SU-DHL-6 (cell line): ENCODE measurements around the gene IGFBPL1.

Source experiments
- H2AFZ ChIP-seq: fragments of 200-600 bp; sonication (generic); 2 replicates; pipeline ENCODE4 v1.6.1; 2014; ENCODE audit warnings: low read depth, mild to moderate bottlenecking, moderate library complexity, mixed read lengths, antibody characterized with exemption, low read length; ENCODE audit not compliant: severe bottlenecking
- H3F3A ChIP-seq: fragments of 200-600 bp; shearing (Covaris generic); 2 replicates; pipeline ENCODE4 v1.6.0; 2016; ENCODE audit warnings: antibody characterized with exemption, mild to moderate bottlenecking; ENCODE audit not compliant: insufficient read depth
- H3K27ac ChIP-seq: fragments of 200-600 bp; sonication (generic); 2 replicates; pipeline ENCODE4 v1.5.1; 2016; ENCODE audit warnings: low read depth, mild to moderate bottlenecking, low read length, moderate library complexity, mixed read lengths
- H3K27me3 ChIP-seq: fragments of 200-600 bp; sonication (generic), shearing (Covaris generic); 2 replicates; pipeline ENCODE4 v1.6.0; 2014; ENCODE audit warnings: mild to moderate bottlenecking, low read length
- H3K36me3 ChIP-seq: fragments of 200-600 bp; sonication (generic); 2 replicates; pipeline ENCODE4 v1.6.1; 2014; ENCODE audit warnings: mild to moderate bottlenecking, low read length, mixed read lengths
- H3K4me2 ChIP-seq: fragments of 300-600, 200-600 bp; shearing (Covaris generic), sonication (generic); 2 replicates; pipeline ENCODE4 v1.6.0; 2014; ENCODE audit warnings: low read length, low read depth, mild to moderate bottlenecking; ENCODE audit not compliant: poor library complexity, severe bottlenecking
- H3K4me3 ChIP-seq: fragments of 200-600 bp; sonication (generic); 2 replicates; pipeline ENCODE4 v1.5.1; 2014; ENCODE audit warnings: antibody characterized with exemption, low read length, mild to moderate bottlenecking, mixed read lengths; ENCODE audit not compliant: insufficient read depth, poor library complexity, severe bottlenecking
- H3K79me2 ChIP-seq: fragments of 200-600 bp; sonication (generic); 2 replicates; pipeline ENCODE4 v1.6.1; 2014; ENCODE audit warnings: mild to moderate bottlenecking, low read length, moderate library complexity; ENCODE audit not compliant: insufficient read depth
- H3K9ac ChIP-seq: fragments of 200-600 bp; sonication (generic); 2 replicates; pipeline ENCODE4 v1.7.0; 2014; ENCODE audit warnings: mild to moderate bottlenecking, low read length
- H3K9me2 ChIP-seq: fragments of 200-600 bp; sonication (generic); replicated peaks from 2 replicates; pipeline ENCODE4 v1.6.1; 2014; ENCODE audit warnings: low read length; ENCODE audit not compliant: insufficient read depth
- H3K9me3 ChIP-seq: fragments of 200-600 bp; sonication (generic); 2 replicates; pipeline ENCODE4 v1.6.1; 2014; ENCODE audit warnings: low read length, mixed read lengths; ENCODE audit not compliant: insufficient read depth
- H4K20me1 ChIP-seq: fragments of 200-600 bp; sonication (generic); 2 replicates; pipeline ENCODE4 v1.6.1; 2014; ENCODE audit warnings: low read depth, mild to moderate bottlenecking, antibody characterized with exemption, low read length, moderate library complexity, mixed read lengths
- EZH2phosphoT487 ChIP-seq: fragments of 200-600 bp; sonication (generic), shearing (Covaris generic); conservative IDR thresholded peaks from 2 replicates; pipeline ENCODE4 v1.6.1; 2018; ENCODE audit warnings: mild to moderate bottlenecking, antibody characterized with exemption, low read length, moderate library complexity, mixed read lengths
- TF ChIP-seq, protein P1 (sequence below): fragments of 200-600 bp; sonication (generic); IDR thresholded peaks from one replicate; pipeline ENCODE4 v1.5.1; 2017; ENCODE audit warnings: antibody characterized with exemption, mild to moderate bottlenecking, low read length, moderate library complexity; ENCODE audit not compliant: insufficient read depth, poor library complexity, severe bottlenecking

IGFBPL1 gene

DNA sequence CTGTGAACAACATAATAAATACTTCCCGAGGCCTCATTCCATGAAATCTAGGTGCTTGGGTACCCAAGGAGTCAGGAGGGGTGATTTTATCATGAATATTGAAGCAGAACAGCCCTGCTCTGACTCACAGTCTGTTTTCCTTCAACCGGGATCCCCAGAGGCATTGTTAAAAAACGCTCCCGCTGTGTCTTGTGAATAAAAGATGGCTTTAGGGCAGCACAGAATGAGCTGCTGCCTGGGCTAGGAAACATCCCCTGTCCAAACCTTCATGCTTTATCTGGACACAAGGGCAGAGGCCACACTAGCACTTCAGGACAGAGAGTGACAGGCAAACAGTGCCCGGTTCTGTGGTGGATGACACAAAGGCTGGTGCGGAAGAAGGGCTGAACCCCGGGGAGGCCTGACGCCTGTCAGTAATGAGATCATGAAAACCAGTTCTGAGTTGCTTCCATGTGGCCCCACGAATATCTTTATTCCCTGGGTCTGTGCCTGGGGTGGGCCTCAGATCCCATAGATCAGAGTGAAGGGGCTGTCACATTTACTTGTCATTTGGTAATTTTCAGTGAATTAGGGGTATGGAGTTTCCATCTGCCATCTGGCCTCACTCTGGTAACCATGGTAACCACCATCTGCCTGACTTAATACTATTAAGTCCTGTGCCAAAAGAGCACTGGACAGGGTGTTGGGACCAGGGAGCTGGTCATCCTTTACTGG, 2.6 kb downstream of the IGFBPL1 start:
- H3K27ac ChIP-seq, result no peak overlapping the region
- H3K4me2 ChIP-seq, result no peak overlapping the region

DNA sequence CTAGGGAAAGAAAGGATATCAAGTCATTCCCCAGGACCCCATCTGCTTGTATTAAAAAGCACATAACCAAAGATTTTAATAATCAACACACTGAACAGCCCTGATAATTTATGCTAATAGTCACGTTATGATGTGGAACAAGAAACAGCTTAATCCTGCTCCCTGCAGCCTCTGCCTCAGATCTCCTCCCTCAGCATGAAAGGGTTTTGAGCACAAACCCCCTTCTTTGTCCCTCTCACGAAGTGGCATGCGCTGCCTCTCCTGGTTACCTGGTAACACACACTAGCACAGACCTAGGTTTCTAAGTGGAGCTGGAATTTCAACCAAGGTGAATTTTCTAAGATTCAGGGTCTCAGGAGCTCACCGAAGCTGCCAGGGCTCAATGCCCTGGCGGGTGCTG, 5.1 kb downstream of the IGFBPL1 start:
- Histone ChIP-seq H4K20me1 (no peaks in the 10 kb centered on the region), H3K27ac (no peak overlapping the region), H3K27me3 (no peaks in the 10 kb centered on the region), H3F3A (no peaks in the 10 kb centered on the region), H3K9me3 (no peaks in the 10 kb centered on the region), H3K9ac (no peak overlapping the region), H3K4me2 (no peak overlapping the region), H3K4me3 (no peak overlapping the region), H2AFZ (no peak overlapping the region), H3K9me2 (no peaks in the 10 kb centered on the region), H3K36me3 (no peaks in the 10 kb centered on the region), H3K79me2 (no peaks in the 10 kb centered on the region)
- TF ChIP-seq EZH2phosphoT487, result no peak
- TF ChIP-seq, protein P1, sequence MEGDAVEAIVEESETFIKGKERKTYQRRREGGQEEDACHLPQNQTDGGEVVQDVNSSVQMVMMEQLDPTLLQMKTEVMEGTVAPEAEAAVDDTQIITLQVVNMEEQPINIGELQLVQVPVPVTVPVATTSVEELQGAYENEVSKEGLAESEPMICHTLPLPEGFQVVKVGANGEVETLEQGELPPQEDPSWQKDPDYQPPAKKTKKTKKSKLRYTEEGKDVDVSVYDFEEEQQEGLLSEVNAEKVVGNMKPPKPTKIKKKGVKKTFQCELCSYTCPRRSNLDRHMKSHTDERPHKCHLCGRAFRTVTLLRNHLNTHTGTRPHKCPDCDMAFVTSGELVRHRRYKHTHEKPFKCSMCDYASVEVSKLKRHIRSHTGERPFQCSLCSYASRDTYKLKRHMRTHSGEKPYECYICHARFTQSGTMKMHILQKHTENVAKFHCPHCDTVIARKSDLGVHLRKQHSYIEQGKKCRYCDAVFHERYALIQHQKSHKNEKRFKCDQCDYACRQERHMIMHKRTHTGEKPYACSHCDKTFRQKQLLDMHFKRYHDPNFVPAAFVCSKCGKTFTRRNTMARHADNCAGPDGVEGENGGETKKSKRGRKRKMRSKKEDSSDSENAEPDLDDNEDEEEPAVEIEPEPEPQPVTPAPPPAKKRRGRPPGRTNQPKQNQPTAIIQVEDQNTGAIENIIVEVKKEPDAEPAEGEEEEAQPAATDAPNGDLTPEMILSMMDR, result no peak

More for the DNA sequence above, 2.6 kb downstream of the IGFBPL1 start:
- Histone ChIP-seq H3K9me2 (no peaks in the 10 kb centered on the region), H3K79me2 (no peaks in the 10 kb centered on the region), H3K36me3 (no peaks in the 10 kb centered on the region), H3K27me3 (no peaks in the 10 kb centered on the region), H3K9me3 (no peaks in the 10 kb centered on the region), H3K9ac (no peak overlapping the region), H2AFZ (no peak overlapping the region), H3K4me3 (no peak overlapping the region), H4K20me1 (no peaks in the 10 kb centered on the region), H3F3A (no peaks in the 10 kb centered on the region)
- TF ChIP-seq, protein P1, result no peak
- TF ChIP-seq EZH2phosphoT487, result no peak

DNA sequence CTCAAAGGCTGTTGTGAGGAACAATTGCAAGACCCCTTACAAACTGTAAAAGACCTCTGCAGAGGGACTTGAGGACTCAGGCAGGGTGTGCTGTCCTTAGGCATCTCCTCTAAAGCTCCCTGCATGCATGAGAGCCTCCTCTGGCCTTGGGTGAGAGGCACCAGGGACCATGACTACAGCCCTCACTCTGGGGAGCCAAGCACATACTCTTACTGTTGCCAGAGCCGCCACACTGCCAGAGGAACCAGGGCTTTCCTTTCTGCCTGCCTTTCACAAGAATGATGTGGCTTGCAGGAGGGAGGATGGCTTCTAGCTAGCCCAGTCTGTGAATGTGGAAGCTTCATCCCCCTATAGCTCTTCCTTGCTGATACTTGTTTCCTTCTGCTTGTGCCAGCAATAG, 5.9 kb downstream of the IGFBPL1 start:
- no peaks in the 10 kb centered on the region for H3K36me3 ChIP-seq
- no peak overlapping the region for H3K4me3 ChIP-seq
- no peaks in the 10 kb centered on the region for H3F3A ChIP-seq
- no peak overlapping the region for H3K4me2 ChIP-seq
- H3K27ac ChIP-seq, result no peak overlapping the region
- H3K79me2 ChIP-seq, result no peaks in the 10 kb centered on the region
- H3K9me3 ChIP-seq, result no peaks in the 10 kb centered on the region
- TF ChIP-seq, protein P1, result no peak
- no peak for TF ChIP-seq EZH2phosphoT487
- no peak overlapping the region for H3K9ac ChIP-seq
- H3K9me2 ChIP-seq, result no peaks in the 10 kb centered on the region
- H3K27me3 ChIP-seq, result no peaks in the 10 kb centered on the region
- H2AFZ ChIP-seq, result no peak overlapping the region
- H4K20me1 ChIP-seq, result no peaks in the 10 kb centered on the region
